ENCODE data around the gene SLC17A1.
A peak's percentile ranks its signal among the peaks of the same experiment; 100 is the strongest.

The SLC17A1 gene

GRCh38 chr6:25832307-25832662 lies 433 bp upstream of the SLC17A1 start:
- no peak for DNase-seq (ENCODE audit: low read depth)

GRCh38 chr6:25830458-25830857 lies 1.4 kb downstream of the SLC17A1 start:
- DNase-seq (ENCODE audit: low read depth), result no peak

GRCh38 chr6:25829375-25829774 lies 2.5 kb downstream of the SLC17A1 start:
- DNase-seq (ENCODE audit: low read depth), result no peak

GRCh38 chr6:25821341-25821740 lies 10.5 kb downstream of the SLC17A1 start:
- DNase-seq (ENCODE audit: low read depth), result no peak

GRCh38 chr6:25816252-25816651 lies 15.6 kb downstream of the SLC17A1 start:
- DNase-seq (ENCODE audit: low read depth), result no peak

- no peak for DNase-seq (ENCODE audit: low read depth)
Observed at GRCh38 chr6:25815194-25815593, 16.7 kb downstream of the SLC17A1 start.

GRCh38 chr6:25804804-25805203 lies 27.0 kb downstream of the SLC17A1 start:
- DNase-seq (ENCODE audit: low read depth), result no peak

GRCh38 chr6:25801436-25801835 lies 30.4 kb downstream of the SLC17A1 start:
- no peak for DNase-seq (ENCODE audit: low read depth)

- DNase-seq (ENCODE audit: low read depth), result no peak
Observed at GRCh38 chr6:25794784-25795183, 37.1 kb downstream of the SLC17A1 start.

- no peak for DNase-seq (ENCODE audit: low read depth)
Observed at GRCh38 chr6:25793970-25794369, 37.9 kb downstream of the SLC17A1 start.

GRCh38 chr6:25792016-25792415 lies 39.8 kb downstream of the SLC17A1 start:
- no peak for DNase-seq (ENCODE audit: low read depth)

GRCh38 chr6:25789475-25789874 lies 42.4 kb downstream of the SLC17A1 start:
- DNase-seq (ENCODE audit: low read depth), result no peak

- peak; percentile 62 for DNase-seq (ENCODE audit: low read depth)
Observed at GRCh38 chr6:25788305-25788922, 43.4 kb downstream of the SLC17A1 start.

GRCh38 chr6:25787428-25787827 lies 44.4 kb downstream of the SLC17A1 start:
- DNase-seq (ENCODE audit: low read depth), result no peak

GRCh38 chr6:25781134-25781533 lies 50.7 kb downstream of the SLC17A1 start:
- DNase-seq (ENCODE audit: low read depth), result no peak

GRCh38 chr6:25777856-25778649 lies 53.8 kb downstream of the SLC17A1 start:
- DNase-seq (ENCODE audit: low read depth), result no peak

GRCh38 chr6:25777031-25777430 lies 54.8 kb downstream of the SLC17A1 start:
- no peak for DNase-seq (ENCODE audit: low read depth)

- DNase-seq (ENCODE audit: low read depth), result no peak
Observed at GRCh38 chr6:25774120-25774715, 57.6 kb downstream of the SLC17A1 start.

- no peak for DNase-seq (ENCODE audit: low read depth)
Observed at GRCh38 chr6:25769983-25770382, 61.9 kb downstream of the SLC17A1 start.

- no peak for DNase-seq (ENCODE audit: low read depth)
Observed at GRCh38 chr6:25768566-25768965, 63.3 kb downstream of the SLC17A1 start.

GRCh38 chr6:25764611-25765010 lies 67.2 kb downstream of the SLC17A1 start:
- DNase-seq (ENCODE audit: low read depth), result no peak

- DNase-seq (ENCODE audit: low read depth), result no peak
Observed at GRCh38 chr6:25757936-25758642, 73.8 kb downstream of the SLC17A1 start.
